ENCODE data around the gene TBC1D21.

TBC1D21 gene

GRCh38 chr15:73889053-73889761 lies 15.8 kb downstream of the TBC1D21 start:
- no peak for DNase-seq

- no peak for DNase-seq
These were observed 16.4 kb downstream of the TBC1D21 start for GRCh38 chr15:73889762-73890124.

DNA sequence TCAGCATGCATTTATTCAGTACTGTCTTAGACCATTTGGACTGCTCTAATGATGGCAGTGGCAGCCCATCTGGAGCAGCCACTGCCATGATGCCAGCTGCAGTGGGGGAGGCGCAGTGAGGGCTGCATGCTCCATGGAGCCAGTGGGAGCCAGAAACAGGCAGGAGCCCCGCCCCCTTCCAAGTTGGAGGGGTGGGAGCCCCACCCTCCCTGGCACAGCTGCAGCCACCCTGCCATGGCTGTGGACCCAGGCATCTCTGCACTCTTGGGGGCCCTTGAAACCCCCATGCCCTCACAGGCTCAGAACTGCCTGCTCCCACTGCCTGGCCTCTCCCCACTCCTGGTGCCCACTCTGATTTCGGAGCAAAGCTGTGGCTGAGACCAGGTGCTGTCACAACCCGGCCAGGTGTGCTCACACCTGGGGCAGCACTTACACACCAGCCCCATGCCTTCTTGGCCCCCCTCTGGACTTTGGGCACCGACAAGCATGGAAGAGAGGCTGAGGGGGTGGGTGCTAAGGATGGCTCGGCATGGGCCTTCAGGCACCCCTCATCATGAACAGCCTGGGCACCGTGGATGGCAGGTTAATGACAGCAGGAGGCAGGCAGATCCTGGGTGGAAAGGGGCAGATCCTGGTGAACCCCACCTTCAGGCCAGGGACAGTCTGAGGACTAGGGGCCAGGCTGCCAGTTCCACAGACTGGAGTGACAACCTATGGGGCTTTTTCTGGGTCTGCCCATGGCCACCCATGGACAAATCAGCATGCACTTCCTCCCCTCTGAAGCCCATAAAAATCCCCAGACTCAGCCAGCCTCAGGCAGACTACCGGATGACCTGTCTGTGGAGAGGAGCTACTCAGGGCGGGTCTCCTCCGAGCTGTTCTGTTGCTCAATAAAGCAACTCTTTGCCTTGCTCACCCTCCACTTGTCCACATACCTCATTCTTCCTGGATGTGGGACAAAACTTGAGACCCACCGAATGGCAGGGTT lies 18.3 kb downstream of the TBC1D21 start:
- no peak for DNase-seq

DNA sequence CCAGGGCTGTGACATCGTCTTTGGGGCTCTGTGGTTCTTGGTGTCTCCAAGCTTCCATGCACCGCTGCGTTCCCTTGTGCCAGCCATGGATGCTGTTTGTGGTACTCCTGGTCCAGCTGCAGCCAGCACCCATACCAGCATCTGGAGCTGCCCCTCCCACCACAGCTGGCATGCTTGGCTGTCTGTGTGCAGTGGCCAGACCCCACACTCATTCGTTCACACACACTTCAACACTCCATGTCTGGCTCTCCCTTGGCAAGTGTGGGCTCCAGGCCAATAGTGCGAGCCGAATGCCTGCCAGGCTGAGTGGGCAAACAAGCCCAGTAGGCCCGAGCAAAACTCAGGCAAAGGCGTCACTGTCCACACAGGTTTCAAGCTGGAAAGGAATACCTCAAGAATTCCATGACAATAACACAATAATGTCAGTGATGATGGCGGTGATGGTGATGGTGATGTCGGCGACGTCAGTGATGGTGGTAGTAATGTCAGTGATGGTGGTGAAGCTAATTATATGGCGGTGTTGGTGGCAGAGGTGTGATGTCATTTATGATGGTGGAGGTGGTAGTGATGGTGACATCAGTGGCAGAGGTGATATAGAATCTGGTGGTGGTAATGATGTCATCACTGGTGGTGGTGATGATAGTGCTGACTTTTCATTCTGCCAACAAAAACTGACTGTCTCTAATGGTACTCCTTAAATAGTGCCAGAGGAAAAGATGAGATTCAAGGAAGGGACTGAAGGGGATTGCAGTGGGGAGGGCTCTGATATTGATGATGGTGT lies 19.3 kb downstream of the TBC1D21 start:
- no peak for DNase-seq

- no peak for DNase-seq
These were observed 20.9 kb downstream of the TBC1D21 start for GRCh38 chr15:73894133-73894814.

DNA sequence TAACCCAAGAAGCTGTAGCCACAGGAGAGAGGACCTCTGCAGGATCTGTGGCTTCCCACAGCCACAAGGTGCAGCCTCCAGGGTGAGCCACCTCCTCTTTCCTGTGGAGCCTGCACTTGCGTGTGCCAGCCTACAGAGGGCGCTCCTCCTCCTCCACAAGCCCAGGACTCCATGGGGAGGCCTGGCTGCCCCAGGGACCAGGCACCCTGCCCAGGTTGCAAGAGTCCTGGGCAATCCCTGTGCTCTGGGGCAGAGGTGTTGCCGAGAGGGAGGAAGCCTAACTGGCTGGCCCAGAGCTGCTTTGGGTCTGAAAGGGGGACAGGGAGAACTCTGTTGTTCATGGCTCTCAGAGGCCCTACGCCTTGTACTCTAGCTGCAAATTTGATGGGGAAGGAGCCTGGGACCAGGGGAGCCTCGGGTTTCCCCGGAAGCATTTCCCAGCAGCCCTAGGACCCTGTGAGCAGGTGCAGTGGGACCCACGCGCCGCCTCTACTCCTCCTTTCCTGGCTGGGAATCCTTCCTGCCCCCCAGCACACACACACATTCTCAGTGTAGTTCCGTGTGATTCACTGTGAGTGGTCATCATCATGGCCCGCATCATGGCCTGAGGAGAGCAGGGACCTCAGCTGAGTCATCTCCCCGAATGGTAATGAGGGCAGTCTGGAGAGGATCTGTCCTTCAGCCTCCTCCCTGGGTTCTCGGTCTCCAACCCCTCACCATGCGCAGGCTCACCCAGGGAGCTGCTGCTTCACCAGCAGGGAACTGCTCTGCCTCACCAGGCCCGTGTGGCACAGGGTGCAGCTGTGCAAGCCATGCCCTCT lies 24.3 kb downstream of the TBC1D21 start:
- DNase-seq, result no peak

DNA sequence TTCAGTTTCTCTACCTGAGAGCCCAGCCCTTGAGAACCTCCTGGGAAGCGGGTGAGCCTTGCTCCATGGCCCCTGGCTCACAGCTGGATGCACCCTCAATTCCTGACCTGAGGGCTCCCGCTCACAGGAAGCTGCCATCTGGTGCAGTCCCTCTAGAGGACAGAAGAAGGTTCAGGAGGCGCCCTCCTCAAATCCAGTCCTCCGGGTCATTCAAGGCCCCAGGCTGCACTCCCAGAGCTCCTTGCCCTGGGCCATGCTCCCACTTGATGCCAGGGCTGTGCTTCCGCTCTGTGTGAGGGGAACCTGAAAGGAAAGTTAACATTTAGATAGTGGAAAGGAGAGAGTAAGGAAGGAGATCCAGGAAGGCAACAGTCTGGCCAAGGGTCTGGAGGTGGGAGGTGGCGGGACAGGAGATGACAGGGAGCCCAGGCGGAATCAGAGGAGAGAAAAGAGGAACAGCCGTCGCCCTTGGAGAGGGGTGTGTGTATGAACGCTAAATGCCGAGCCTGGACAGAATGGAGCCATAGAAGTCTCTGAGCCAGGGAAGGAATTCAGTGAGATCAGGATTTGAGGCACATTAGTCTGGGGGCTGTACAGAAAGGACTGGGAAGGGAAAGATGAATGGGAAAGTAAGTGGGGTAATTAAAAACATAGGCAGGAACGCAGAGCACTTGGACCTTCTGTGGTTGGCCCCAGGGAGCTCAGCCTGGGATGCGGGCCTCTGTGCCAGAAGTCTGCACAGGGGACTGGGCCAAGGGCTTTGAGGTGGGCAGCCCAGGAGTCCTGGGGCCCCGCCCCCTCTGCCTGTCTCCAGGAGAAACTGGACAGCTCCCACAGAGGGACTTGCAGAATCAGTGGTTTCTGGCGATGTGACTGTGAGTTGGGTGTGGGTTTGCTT lies 26.1 kb downstream of the TBC1D21 start:
- no peak for DNase-seq

DNA sequence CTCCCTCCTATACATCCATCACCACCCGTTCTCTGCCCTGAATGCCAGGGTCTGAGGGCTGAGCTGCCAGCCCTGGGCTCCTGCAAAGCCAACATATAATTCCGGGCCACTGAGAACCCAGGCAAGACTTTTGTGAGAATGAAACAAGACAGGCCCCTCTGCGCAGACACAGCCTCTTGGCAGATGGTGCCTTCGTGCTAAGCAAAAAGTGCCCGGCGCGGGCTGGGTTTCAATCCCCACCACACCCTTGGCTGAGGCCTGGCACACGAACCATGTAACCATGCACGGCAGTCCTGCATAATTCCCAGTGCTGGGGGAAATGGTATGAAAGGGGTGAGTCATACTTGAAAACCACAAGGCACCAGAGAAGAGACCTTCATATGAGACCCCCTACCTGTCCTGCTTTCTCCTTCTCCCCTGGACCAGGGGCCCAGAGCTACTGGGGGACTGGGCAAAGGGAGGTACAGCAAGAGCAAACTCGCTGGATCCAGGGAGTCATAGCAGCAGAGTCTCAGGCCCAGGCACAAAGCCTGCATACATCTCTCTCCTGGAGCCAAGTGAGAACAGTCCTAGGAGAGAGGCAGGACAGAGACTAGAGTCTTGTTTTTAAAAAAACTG lies 26.8 kb downstream of the TBC1D21 start:
- no peak for DNase-seq

- no peak for DNase-seq
These were observed 27.9 kb downstream of the TBC1D21 start for GRCh38 chr15:73901126-73901810.

GRCh38 chr15:73902121-73903020 lies 29.0 kb downstream of the TBC1D21 start:
- no peak for DNase-seq

GRCh38 chr15:73904026-73904815 lies 30.9 kb downstream of the TBC1D21 start:
- DNase-seq, result no peak

DNA sequence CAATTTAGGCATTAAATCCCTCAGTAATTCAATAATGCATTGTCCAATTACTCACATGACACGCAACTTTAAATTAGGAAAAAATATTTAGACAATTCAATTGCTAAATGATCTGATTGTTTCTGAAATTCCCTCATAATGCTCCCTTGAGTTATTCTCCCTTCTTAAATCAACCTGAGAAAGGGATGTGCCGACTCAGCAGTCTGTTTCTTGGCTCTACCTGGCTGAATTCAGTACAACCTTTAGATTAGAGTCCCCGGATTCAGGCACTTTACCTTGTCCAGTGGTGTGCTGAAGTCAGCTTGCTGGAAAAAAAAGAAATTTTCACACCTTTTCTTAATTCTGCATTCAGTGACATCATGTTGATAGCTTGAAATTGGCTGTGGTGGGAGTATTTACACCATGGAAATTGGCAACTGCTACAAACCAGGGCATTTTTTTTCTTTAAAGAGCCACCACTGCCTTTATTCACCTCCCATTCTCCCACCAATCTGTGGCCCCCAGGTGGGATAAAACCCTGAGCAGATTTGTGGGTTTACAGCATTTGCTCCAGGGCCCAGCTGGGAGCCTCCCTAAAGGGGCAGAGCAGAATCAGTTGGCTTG lies 32.0 kb downstream of the TBC1D21 start:
- no peak for DNase-seq

GRCh38 chr15:73906346-73907034 lies 33.1 kb downstream of the TBC1D21 start:
- no peak for DNase-seq

GRCh38 chr15:73907035-73907408 lies 33.7 kb downstream of the TBC1D21 start:
- DNase-seq, result no peak

DNA sequence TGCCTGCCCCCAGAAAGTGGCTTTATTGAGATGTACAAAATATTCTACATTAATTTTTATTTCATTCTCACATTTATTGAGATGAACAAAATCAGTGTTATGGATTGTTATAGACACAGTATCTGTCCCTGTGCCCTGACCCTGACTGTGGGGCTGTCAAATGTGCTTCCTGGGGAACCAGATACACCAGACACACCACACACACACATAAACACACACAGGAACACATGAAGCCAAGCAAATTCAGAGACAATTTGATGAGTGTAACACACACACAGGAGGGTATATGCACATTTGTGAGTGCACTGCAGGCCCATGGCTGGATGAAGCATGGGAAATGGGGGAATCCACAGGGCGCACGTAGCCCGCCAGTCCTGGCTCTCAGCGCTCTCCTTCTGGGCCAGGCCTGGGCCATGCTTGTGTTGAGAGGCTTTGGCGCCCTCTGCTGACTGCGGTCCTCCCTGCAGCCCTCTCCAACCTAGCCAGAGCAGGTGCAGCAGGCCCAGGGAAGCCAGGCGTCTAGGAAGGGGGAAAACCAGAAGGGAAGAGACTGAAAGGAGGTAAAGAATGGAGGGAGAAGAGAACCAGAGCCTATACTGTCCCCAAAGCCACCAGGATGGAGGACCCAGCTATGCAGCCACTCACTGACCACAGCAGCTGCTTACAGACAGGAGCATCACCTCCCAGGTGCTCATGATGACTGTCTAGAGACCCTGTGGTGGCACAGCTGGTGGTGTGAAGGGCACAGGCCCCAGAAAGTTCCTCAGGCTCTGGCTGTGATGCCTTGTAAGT lies 34.9 kb downstream of the TBC1D21 start:
- DNase-seq, result no peak

DNA sequence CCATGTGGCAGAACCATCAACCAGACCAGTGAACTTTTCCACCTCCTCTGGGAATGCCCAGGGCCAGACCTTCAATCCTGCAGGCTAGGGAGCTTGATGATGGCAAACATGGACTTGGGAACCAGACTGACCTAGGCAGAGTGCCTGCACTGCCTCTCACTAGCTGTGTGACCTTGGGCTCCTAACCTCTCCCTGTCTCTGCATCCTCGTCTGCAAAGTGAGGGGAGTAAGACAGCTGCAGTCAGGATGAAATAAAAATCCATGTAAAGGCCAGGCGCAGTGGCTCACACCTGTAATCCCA lies 35.4 kb downstream of the TBC1D21 start:
- no peak for DNase-seq

All from NCI-H2029 treated with DMSO at 0.1 percent for 48 hours (cell line).